PFSK-1 (cell line): ENCODE data around the gene MMEL1.

Experiments used
- FOXP2 ChIP-seq: optimal IDR thresholded peaks from 2 replicates; pipeline ENCODE3; 2011; ENCODE audit warnings: borderline replicate concordance, control low read depth, inconsistent platforms; ENCODE audit not compliant: insufficient read depth; ENCODE audit errors: extremely low read length, extremely low read depth
- POLR2AphosphoS5 ChIP-seq: IDR thresholded peaks from 2 replicates; pipeline ENCODE4 v1.6.1; 2012; ENCODE audit warnings: low read depth, mild to moderate bottlenecking, control low read depth, low read length, moderate library complexity
- REST ChIP-seq, 2 experiments: IDR thresholded peaks; 2 replicates each; pipeline versions ENCODE4 v1.6.1 to v1.8.0; 2011 to 2012; ENCODE audit warnings: low read depth in 2 of 2, low read length in 2 of 2, control low read depth in 1 of 2, inconsistent platforms in 1 of 2, mild to moderate bottlenecking in 1 of 2, moderate library complexity in 1 of 2; ENCODE audit not compliant: insufficient read depth in 1 of 2
- SIN3A ChIP-seq: IDR thresholded peaks from 2 replicates; pipeline ENCODE4 v1.6.1; 2012; ENCODE audit warnings: mild to moderate bottlenecking, low read length, moderate library complexity, borderline replicate concordance; ENCODE audit not compliant: insufficient read depth
- TAF1 ChIP-seq: IDR thresholded peaks from 2 replicates; pipeline ENCODE4 v1.6.1; 2012; ENCODE audit warnings: low read length, control low read depth, borderline replicate concordance; ENCODE audit not compliant: insufficient read depth

The MMEL1 gene

DNA sequence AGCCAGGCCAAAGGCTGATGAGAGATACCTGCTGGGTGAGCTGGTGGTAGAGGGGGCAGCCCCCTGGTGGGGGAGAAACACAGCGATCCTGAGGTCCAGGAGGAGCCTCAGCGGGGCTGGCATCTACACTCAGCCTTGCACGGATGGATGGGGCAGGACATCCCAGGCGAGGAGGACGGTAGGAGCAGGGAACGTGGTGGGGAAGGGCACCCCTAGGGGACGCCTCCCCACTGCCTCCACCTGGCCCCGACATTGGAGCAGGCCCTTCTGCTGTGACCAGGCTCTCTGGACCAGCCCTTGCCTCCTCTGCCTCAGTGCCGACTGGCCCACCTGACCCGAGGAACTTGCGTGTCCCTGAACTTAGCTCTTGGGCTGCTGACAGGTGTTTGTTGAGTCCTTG, 6.4 kb upstream of the MMEL1 start:
- TF ChIP-seq FOXP2 (no peak), TAF1 (no peak), SIN3A (no peak), POLR2AphosphoS5 (no peak), REST (IDR thresholded peaks at IDR 0.05; ENCODE audit: insufficient read depth in 1 of 2, low read depth in 2 of 2, low read length in 2 of 2) (no peak)

DNA sequence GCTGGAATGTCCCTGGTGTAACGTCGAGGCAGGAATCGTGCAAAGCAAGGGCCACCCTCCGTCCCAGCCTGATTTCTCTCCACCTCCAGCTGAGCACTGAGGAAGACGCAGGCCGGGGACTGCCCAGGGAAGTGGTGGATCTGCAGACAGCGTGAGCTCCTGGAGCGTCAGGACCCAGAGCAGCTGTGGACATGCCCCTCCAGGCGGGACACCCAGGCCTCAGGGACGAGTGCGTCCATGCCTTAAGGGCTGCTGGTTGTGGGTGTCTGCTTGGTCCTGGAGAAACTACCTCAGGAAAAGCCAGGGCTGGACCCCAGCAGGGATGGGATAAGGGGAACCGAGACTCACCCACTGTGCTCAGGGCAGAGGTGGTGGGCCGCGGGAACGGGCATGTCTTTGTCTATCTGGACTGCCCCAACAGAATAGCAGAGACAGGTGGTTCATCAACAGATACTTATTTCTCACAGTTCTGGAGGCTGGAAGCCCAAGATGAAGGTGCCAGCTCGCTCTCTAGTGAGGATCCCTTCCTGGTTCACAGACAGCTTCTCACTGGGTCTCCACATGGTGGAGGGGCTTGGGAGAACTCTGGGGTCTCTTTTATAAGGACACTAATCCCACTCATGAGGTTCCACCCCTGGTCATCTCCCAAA, 5.8 kb upstream of the MMEL1 start:
- TF ChIP-seq REST (IDR thresholded peaks at IDR 0.05; ENCODE audit: insufficient read depth in 1 of 2, low read depth in 2 of 2, low read length in 2 of 2) (no peak), TAF1 (no peak)

GRCh38 chr1:2637442-2638145, 4.8 kb upstream of the MMEL1 start:
- TF ChIP-seq POLR2AphosphoS5 (no peak), FOXP2 (no peak), REST (IDR thresholded peaks at IDR 0.05; ENCODE audit: insufficient read depth in 1 of 2, low read depth in 2 of 2, low read length in 2 of 2) (no peak), TAF1 (no peak), SIN3A (no peak)

- TF ChIP-seq POLR2AphosphoS5, result no peak
- TF ChIP-seq FOXP2, result no peak
- no peak for TF ChIP-seq SIN3A
- TF ChIP-seq TAF1, result no peak
- TF ChIP-seq REST (IDR thresholded peaks at IDR 0.05; ENCODE audit: insufficient read depth in 1 of 2, low read depth in 2 of 2, low read length in 2 of 2), result no peak
These were observed 3.9 kb upstream of the MMEL1 start for GRCh38 chr1:2636733-2637132.
